HS-5 (cell line): ENCODE results near the gene SLC25A12.
"Not testable (repeated sequence)": the region's sequence is repeated elsewhere in the genome, so short reads cannot be mapped to it uniquely, and the experiment has no call there.

Experiments used
- DNase-seq: peaks from one replicate; pipeline ENCODE4 v3.0.0-alpha.2; 2012; ENCODE audit warnings: low read depth

Gene SLC25A12

DNA sequence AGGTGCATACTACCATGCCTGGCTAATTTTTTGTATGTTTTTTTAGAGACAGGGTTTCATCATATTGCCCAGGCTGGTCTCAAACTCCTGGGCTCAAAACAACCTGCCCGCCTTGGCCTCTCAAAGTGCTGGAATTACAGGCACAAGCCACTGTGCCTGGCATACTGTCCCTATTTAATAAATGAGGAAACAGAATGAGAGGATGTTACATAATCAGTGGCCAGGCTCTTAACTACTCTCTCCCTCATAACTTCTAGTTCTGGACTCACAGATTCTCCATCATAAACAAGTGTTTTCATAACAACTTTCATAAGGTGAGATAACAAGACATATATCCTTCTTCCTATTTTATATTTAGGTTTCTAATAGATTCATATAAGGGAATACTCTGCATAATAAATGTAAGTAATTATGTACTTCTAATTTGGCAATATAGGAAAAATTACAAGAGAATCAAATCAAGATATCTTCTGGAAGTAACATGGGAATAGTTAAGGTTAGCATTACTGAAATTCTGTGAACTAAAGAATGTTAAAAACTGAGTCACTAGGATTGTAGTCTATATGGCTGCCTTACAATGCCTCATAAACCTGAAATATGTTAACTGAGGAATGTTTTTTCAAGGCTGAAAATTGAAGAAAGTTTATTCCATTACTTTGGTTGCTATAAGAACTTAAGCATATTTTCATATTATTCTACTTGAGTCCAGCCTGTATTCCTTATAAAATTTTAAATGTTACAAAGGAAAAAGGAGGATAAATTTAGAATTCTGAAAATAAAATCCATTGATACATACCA is 71.3 kb downstream of the SLC25A12 start:
- no peak for DNase-seq

GRCh38 chr2:171819453-171819852 is 74.6 kb downstream of the SLC25A12 start:
- no peak for DNase-seq

GRCh38 chr2:171814883-171815282 is 79.2 kb downstream of the SLC25A12 start:
- no peak for DNase-seq

DNA sequence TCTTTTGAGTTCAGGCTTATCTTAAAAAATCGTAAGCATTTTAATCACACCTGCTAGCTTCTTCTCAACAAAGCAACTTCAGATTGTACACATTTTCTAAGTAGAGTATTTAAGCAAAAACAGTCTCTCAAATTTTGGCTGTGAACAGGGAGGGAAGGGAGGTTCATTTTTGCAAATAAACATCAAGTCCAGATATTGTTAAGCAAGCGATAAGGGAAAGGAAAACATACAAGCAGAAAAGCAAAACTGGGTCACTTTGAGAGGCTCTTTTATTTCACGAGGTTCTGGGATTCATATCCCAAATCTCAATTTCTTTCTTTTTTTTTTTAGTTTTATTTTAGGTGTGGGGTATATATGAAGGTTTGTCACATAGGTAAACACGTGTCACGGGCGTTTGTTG is 79.9 kb downstream of the SLC25A12 start:
- no peak for DNase-seq

- no peak for DNase-seq
Measured at GRCh38 chr2:171813729-171814128, 80.3 kb downstream of the SLC25A12 start.

DNA sequence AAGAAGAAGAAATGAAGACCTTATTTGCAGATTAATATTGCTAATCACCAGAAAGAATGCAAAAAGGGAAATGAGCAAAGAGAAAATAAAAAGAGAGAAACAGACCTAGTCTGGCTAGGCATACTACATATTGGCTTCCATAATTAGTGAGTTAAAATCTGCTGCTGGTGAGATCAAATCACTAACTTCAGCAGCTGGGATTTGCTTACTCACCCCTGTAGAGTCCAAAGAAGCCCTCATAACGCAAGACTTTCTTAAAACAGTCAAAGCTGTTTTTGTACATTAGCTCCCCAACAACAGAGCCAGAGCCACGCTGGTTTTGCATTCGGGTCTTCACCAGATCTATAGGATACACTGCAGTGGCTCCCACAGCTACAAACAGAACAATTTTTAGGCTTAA is 80.9 kb downstream of the SLC25A12 start:
- no peak for DNase-seq

GRCh38 chr2:171811245-171811628 is 82.8 kb downstream of the SLC25A12 start:
- peak; percentile 9 for DNase-seq

DNA sequence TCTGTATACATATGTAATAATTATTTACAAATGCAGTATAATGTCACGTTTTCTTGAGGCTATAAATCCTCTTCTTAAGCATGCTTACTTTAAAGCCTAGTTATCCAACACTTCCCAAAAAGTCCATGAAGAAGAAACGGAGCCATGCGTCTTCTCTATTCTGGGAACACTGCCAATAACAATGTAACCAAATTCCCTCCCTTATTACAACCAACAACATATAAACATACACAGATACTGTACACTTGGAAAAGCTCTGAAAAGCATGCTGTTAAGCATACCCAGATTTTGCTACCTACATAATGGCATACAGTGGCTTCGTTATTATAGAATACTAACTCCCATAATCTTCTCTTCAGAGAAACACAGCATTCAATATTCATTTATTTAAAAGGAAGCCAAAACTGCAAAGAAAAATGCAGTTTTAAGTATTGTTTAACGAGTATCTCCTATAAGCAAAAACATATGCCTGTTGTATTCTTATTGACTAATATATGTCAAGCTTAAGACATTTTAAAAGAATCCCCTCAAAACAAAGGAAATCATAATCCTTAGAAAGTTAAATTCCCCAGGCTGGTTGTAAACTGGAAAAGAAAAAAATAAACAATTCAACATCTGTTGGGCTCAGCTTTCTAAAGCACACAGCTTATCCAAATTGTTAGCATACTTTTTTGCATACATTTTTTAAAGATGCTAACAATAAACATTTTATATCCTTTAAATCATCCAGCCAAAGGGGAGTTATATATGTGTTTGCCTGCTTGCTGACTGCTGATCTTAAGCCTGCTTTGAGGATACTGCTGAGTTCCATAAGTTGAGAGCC is 83.4 kb downstream of the SLC25A12 start:
- DNase-seq, result no peak

GRCh38 chr2:171808885-171809284 is 85.2 kb downstream of the SLC25A12 start:
- DNase-seq, result not testable (repeated sequence)

DNA sequence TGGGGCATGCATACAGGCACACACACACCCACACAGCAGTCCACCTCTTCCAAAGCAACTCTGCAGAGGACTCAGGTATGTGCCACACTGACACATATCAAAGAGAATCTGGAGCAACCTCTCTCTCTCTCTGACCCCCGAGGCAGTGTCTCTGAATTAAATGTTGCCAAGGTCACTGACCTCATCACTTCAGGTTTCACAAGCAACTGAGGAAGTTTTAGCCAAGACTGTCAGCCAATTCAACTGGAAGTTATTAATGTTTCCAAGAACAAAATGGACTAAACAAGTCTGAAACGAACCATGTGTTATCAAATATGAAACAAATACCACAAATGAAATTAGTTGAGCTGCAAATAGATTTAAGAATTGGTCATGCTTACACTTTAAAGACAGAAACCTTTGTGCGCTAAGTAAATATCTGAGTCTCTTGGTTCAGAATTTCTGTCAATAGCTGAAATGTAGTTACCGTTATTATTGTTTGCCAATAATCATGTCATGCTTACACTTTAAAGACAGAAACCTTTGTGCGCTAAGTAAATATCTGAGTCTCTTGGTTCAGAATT is 86.1 kb downstream of the SLC25A12 start:
- no peak for DNase-seq

DNA sequence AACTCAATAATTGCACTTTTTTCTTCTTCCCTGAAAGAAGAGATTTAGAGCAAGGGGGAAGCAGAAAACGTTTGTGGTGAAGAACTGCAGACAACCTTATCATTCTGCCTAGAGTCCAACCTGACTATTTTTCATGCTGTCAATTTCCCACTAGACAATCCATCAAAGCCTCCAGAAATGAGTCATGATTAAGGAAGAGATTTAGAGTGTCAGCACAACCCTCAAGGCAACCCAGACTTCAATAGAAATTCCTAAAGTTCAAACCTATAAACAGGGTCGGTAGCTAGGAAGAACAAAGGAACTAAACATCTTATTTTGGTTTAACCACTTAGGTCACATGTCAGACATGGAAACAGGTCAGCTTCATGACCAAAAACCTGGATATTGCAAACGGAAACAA is 86.9 kb downstream of the SLC25A12 start:
- DNase-seq, result no peak

DNA sequence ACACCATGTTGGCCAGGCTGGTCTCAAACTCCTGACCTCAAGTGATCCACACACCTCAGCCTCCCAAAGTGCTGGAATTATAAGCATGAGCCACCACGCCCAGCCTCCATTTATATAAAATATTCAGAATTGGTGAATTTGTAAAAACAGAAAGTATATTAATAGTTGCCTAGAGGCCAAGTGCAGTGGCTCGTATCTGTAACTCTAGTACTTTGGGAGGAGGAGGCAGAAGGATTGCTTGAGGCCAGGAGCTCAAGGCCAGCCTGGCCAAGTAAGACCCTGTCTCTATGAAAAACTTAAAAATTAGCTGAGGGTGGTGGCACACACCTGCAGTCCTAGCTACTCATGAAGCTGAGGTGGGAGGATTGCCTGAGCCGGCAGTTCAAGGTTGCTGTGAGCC is 89.6 kb downstream of the SLC25A12 start:
- DNase-seq, result no peak

GRCh38 chr2:171803757-171804156 is 90.3 kb downstream of the SLC25A12 start:
- DNase-seq, result no peak

- no peak for DNase-seq
Measured at GRCh38 chr2:171800639-171801038, 93.4 kb downstream of the SLC25A12 start.

- DNase-seq, result no peak
Measured at GRCh38 chr2:171798156-171798820, 95.8 kb downstream of the SLC25A12 start.

DNA sequence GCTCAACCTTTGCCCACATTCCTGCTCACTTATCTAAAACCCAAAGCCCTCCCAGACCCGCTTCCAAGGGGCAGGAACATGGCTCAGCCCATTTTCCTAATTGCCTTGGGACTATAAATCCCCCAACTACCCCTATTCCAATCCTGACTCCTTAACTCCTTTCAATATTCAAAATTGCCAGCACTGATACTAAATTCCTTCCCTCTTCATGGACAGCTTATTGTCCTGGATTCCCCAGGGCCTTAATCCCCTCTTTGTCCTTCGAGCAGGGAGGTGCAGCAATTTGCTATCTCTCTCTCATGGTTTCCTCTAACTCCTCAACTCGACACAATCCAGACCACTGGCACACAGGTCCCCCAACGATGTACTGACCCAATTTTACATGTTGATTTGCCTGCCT is 99.1 kb downstream of the SLC25A12 start:
- DNase-seq, result no peak

DNA sequence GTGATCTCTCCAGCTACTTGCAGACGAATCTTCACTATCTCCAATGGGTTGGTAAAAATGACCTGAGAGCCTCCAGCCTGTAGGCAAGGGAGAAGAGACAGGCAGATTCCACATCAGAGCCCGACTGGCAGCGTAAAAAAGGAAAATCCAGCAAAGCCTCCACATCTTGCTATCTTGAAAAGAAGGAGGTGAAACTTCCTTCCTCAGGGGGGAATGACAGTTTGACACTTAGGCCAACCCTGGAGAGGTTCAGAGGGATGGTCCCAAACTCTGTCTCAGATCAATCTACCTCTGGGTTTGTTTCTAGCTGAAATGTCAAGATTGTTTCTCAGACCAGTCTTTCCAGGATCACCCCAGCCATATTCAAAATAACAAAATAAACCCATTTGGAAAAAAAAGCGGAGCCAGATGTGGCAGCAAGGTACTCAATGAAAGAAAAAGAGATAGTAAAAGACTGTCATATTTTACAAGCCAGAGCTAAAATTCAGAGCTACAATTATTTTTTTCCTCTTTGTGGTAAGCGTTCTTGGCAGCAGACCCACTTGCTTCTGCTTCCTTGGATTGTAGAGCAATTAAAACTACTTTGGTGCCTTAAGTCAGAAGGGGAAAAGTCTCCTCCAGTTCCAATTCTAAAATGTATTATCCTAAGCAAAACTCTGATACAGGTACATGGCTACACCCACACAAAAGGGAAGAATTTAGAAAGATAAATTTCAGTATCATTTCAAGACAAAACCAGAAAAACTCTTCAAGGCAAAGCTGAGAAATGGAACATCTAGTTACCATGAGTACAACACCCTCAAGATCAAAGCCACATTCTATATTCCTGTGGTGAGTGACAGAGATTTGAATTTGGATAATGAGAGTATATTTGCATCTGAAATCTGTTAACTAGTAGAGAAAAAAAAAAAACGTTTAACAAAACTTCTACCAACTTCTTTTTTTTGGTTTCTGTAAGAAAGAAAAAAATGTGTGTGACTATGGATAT is 100.1 kb downstream of the SLC25A12 start:
- DNase-seq, result no peak

GRCh38 chr2:171792886-171793580 is 101.0 kb downstream of the SLC25A12 start:
- DNase-seq, result no peak

GRCh38 chr2:171792157-171792556 is 101.9 kb downstream of the SLC25A12 start:
- DNase-seq, result no peak

DNA sequence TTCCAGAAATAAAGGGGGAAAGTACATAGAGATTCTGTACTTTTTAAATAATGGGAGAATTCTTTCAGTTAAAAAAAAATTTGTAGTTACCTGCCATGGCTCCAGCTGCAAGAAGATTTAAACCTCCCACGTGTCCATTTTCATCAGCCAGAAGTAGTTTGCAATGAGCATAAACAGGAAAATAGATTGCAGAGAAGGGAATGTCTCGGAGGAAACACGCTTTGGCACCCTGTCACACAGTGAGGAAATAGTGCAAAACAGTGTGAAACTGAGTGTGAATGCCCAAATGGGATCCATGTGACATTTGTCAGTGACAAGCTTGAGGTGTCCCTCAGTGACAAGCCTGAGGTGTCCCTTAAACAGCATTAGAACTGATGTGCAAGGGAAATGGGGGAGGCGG is 102.7 kb downstream of the SLC25A12 start:
- DNase-seq, result no peak

DNA sequence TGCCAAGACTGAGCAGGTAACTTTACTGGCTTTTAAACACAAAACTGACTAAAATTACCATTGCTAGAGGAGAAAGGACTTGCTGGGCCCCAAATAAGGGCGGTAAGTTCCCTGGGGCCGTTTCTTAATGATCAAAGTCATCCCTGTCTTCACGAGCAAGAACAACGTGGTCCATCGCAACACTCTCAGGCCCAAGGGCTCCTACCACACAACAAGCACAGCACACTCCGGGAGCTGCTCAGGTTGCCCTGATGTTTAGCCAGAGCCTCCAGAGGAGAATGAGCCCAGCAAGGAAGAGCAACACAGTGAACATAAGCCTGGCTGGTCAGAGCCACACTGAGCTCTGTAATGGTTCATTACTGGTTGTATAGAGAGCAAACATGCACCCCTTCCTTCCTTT is 104.1 kb downstream of the SLC25A12 start:
- no peak for DNase-seq
